Peyer's patch (tissue), 4 donors: ENCODE measurements around the gene CYP3A4. TPM values are rescaled to one million over a fixed set of nuclear protein-coding genes. Genes with fewer than 3 reads are reported as not detected.
"Not testable (repeated sequence)": the region's sequence is repeated elsewhere in the genome, so short reads cannot be mapped to it uniquely, and the experiment has no call there.

Experiments
- DNase-seq, 3 donors: peaks; one replicate each; pipeline ENCODE4 v3.0.0-alpha.2; 2017 to 2019
- H3K27ac ChIP-seq, 4 donors: fragments of 200-600 bp; sonication (generic); one replicate each; pipeline ENCODE4 v1.5.1; 2016 to 2019
- H3K27me3 ChIP-seq, 2 donors: fragments of 200-600 bp; sonication (generic); one replicate each; pipeline ENCODE4 v1.5.1; 2019
- H3K36me3 ChIP-seq, 3 donors: fragments of 200-600 bp; sonication (generic); one replicate each; pipeline ENCODE4 v1.5.1; 2016 to 2019
- H3K4me1 ChIP-seq, 4 donors: fragments of 200-600 bp; sonication (generic); one replicate each; pipeline ENCODE4 v1.5.1; 2016 to 2019
- H3K4me3 ChIP-seq, 4 donors: fragments of 200-600 bp; sonication (generic); 1 replicate in 3 of 4; 2 replicates in 1 of 4; pipeline ENCODE4 v1.5.1; 2016 to 2019; ENCODE audit warnings: mild to moderate bottlenecking in 1 of 4
- H3K9me3 ChIP-seq, 4 donors: fragments of 200-600 bp; sonication (generic); one replicate each; pipeline ENCODE4 v1.5.1; 2016 to 2019; ENCODE audit warnings: mild to moderate bottlenecking in 1 of 4
- POLR2A ChIP-seq, 2 donors: fragments of 450-650 bp; IDR thresholded peaks; one replicate each; pipeline ENCODE4 v1.5.1; 2017; ENCODE audit warnings: antibody characterized with exemption in 2 of 2, mild to moderate bottlenecking in 2 of 2, moderate library complexity in 2 of 2
- total RNA-seq, 4 donors: library from RNA; depleted of rRNA; stranded (reverse); fragments of >200 nt; gene quantifications; one replicate each; pipeline ENCODE4 v1.1.0, GENCODE V29; 2016
- TF ChIP-seq, protein P1 (sequence below), 6 experiments: fragments of 450-650 bp in 4 of 6; fragments of 200-600 bp in 2 of 6; sonication (generic) in 1 of 6; IDR thresholded peaks; one replicate each; pipeline ENCODE4 v1.5.1; 2017 to 2019; ENCODE audit warnings: antibody characterized with exemption in 6 of 6, mild to moderate bottlenecking in 3 of 6, moderate library complexity in 1 of 6

Gene CYP3A4
- total RNA-seq, 4 donors from 2014 or later = 16.5 to 3,180 (median 690) TPM

DNA sequence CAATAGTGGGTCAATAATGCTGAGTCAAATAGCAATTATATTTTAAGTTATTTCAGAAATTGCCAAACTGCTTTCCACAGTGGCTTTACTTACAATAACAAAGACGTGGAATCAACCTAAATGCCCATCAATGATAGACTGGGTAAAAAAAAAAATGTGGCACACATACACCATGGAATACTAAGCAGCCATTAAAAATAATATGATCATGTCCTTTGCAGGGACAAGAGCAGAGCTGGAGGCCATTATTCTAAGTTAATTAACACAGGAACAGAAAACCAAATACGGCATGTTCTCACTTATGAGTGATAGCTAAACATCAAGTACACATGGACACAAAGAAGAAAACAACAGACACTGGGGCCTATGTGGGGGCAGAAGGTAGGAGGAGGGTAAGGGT is 15.0 kb upstream of the CYP3A4 start:
- no peak for DNase-seq
- no peaks in the 10 kb centered on the region for H3K27me3 ChIP-seq
- H3K9me3 ChIP-seq = no peaks in the 10 kb centered on the region
- no peaks in the 10 kb centered on the region for H3K36me3 ChIP-seq
- H3K27ac ChIP-seq = no peak overlapping the region
- peaks cover 0 to 6% (median 0%) of the 10 kb centered on the region in 4 donors for H3K4me1 ChIP-seq
- no peak overlapping the region for H3K4me3 ChIP-seq
- no peak for TF ChIP-seq POLR2A (IDR thresholded peaks at IDR 0.05)
- TF ChIP-seq, protein P1, sequence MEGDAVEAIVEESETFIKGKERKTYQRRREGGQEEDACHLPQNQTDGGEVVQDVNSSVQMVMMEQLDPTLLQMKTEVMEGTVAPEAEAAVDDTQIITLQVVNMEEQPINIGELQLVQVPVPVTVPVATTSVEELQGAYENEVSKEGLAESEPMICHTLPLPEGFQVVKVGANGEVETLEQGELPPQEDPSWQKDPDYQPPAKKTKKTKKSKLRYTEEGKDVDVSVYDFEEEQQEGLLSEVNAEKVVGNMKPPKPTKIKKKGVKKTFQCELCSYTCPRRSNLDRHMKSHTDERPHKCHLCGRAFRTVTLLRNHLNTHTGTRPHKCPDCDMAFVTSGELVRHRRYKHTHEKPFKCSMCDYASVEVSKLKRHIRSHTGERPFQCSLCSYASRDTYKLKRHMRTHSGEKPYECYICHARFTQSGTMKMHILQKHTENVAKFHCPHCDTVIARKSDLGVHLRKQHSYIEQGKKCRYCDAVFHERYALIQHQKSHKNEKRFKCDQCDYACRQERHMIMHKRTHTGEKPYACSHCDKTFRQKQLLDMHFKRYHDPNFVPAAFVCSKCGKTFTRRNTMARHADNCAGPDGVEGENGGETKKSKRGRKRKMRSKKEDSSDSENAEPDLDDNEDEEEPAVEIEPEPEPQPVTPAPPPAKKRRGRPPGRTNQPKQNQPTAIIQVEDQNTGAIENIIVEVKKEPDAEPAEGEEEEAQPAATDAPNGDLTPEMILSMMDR (IDR thresholded peaks at IDR 0.05) = no peak

DNA sequence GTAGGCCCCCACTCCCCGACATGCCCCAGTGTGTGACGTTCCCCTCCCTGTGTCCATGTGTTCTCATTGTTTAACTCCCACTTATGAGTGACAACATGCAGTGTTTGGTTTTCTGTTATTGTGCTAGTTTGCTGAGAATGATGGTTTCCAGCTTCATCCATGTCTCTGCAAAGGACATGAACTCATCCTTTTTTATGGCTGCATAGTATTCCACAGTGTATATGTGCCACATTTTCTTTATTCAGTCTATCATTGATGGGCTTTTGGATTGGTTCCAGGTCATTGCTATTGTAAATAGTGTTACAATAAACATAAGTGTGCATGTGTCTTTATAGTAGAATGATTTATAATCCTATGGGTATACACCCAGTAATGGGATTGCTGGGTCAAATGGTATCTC is 11.9 kb upstream of the CYP3A4 start:
- H3K4me1 ChIP-seq = peaks cover 0 to 24% (median 2%) of the 10 kb centered on the region in 4 donors
- not testable (repeated sequence) for H3K9me3 ChIP-seq, DNase-seq, H3K4me3 ChIP-seq, H3K36me3 ChIP-seq, H3K27me3 ChIP-seq
- H3K27ac ChIP-seq = peak overlapping the region in 1 of 4 donors; percentile 13

DNA sequence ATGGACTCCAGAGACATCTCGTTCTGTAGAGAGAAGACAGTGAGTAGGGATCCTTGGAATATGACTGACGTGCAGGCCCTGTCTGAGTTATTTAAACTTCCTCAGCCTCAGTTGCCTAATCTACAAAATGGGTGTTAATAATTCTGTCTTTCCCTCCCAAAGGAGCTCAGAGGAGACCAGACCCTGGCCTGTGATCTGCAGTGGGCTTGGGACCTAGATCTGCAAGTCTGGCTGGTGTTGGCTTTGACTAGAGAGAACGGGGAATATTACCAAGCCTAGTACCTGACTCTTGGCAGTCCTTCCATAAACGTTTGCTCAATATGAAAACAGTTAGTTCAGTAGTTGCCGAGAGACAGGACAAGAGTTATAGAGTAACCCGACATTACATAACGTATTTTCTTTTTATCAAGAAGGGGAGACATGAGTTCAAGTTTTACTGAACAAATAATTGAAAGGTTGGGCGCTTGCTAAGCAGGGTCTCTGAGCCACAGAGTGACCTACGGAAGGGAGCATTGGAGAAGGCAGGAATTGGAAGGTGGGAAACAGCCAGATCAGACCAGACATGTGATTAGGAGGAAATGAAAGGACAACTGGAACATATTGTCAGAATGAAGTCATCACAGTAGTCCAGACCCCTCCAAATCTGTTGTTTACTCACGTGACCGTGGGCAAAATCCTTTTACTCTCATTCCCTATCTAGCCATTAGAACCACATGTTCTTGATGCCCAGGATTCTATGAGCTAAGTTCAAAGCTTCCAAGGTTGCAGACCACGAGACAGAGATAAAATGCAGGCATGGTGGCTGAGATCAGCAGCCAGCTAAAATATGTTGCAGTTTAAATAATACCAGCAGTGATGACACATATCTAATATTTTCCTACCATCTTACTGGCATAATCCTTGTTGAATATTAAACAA is 10.9 kb upstream of the CYP3A4 start:
- H3K9me3 ChIP-seq = no peaks in the 10 kb centered on the region
- H3K4me3 ChIP-seq = peak overlapping the region in 1 of 4 donors; percentile 6
- TF ChIP-seq, protein P1 (IDR thresholded peaks at IDR 0.05) = no peak
- H3K27me3 ChIP-seq = no peaks in the 10 kb centered on the region
- peak overlapping the region in 2 of 4 donors; percentile 55 to 67 for H3K27ac ChIP-seq
- peak in 1 of 3 donors; percentile 50 for DNase-seq
- no peaks in the 10 kb centered on the region for H3K36me3 ChIP-seq
- H3K4me1 ChIP-seq = peaks cover 0 to 24% (median 2%) of the 10 kb centered on the region in 4 donors

DNA sequence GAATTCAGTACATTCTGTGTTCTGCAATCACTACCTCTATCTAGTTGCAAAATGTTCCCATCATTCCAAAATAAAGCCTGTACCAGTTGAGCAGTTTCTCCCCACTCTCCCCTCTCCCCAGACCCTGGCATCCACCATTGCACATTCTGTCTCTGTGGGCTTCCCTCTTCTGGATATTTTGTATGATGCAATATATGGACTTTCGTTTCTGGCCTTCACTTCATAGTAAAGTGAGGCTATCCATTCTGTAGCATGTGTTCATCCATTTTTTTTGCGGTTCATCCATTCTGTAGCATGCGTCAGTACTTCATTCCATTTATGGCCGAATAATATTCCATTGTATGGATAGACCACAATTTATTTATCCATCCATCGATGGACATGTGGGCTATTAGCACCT is 9.5 kb upstream of the CYP3A4 start:
- H3K4me3 ChIP-seq = no peak overlapping the region
- no peaks in the 10 kb centered on the region for H3K27me3 ChIP-seq
- peaks cover 0 to 26% (median 2%) of the 10 kb centered on the region in 4 donors for H3K4me1 ChIP-seq
- H3K27ac ChIP-seq = peak overlapping the region in 2 of 4 donors; percentile 46 to 79
- TF ChIP-seq POLR2A (IDR thresholded peaks at IDR 0.05) = no peak
- TF ChIP-seq, protein P1 (IDR thresholded peaks at IDR 0.05) = no peak
- no peak for DNase-seq
- H3K36me3 ChIP-seq = no peaks in the 10 kb centered on the region
- no peaks in the 10 kb centered on the region for H3K9me3 ChIP-seq

DNA sequence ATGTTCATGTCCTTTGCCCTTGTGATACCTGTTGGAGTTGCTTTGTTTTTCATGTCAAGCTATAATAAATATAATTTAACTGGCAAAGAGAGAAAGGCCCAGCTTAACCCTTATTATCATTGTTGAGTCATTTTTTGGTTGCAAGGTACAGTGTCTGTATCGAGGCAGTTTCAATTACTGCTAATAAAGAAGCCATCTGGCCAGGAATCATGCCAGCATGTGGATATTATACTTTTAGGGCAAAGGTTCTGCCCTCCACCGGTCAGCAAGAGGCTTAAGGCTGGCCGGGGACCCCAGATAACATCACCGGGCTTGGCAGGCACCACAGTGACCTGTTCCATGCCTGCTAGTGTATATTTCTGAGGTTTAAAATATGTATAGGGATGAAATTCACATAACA is 9.0 kb upstream of the CYP3A4 start:
- Histone ChIP-seq H3K9me3 (no peaks in the 10 kb centered on the region), H3K4me3 (no peak overlapping the region), H3K4me1 (peaks cover 0 to 31% (median 2%) of the 10 kb centered on the region in 4 donors), H3K27me3 (no peaks in the 10 kb centered on the region), H3K27ac (peak overlapping the region in 2 of 4 donors; percentile 46 to 79), H3K36me3 (no peaks in the 10 kb centered on the region)
- DNase-seq = peak in 1 of 3 donors; percentile 54
- no peak for TF ChIP-seq POLR2A (IDR thresholded peaks at IDR 0.05)
- TF ChIP-seq, protein P1 (IDR thresholded peaks at IDR 0.05) = no peak

DNA sequence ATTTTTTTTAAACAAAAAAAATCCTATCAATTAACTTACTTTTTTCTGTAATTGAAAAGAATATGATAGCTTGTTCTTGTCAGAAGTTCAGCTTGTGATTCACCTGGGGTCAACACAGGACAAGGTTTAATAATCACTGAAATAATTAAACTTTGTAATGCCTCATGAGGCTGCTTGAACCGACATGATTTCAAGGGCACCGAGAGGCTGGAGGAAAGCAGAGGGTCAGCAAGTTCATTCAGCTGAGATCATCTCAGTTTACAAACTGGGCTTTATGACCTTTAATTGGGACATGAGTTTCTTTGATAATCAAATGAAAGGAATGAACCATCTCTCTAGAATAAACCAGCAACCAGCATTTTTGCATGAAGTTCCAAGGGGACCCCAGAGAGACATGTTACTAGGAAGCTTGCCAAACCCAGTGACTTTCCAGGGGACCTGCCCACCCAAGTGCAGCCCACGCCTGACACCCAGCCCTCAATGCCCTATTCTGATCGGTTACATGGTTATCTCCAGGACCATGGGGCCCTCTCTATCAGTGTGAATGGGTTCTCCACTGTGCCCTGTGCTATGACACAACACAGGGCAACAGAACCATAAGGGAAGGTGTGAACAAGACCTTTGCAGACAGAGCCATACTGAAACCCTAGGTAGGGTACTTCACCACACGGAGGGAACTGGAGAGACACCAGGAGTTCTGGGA is 7.8 kb upstream of the CYP3A4 start:
- DNase-seq = peak in 2 of 3 donors; percentile 58 to 66
- Histone ChIP-seq H3K27me3 (no peaks in the 10 kb centered on the region), H3K9me3 (no peaks in the 10 kb centered on the region), H3K27ac (peak overlapping the region in 3 of 4 donors; percentile 22 to 79 (median 68)), H3K36me3 (no peaks in the 10 kb centered on the region), H3K4me1 (peaks cover 0 to 37% (median 2%) of the 10 kb centered on the region in 4 donors), H3K4me3 (no peak overlapping the region)
- TF ChIP-seq, protein P1 (IDR thresholded peaks at IDR 0.05) = no peak
- no peak for TF ChIP-seq POLR2A (IDR thresholded peaks at IDR 0.05)
